ENCODE data around the gene RNASE13. TPM values are rescaled to one million over a fixed set of nuclear protein-coding genes. Genes with fewer than 3 reads are reported as not detected.

The RNASE13 gene
- total and polyA plus RNA-seq, 5 experiments from 2014 or later = not detected

- H3K36me3 Mint-ChIP-seq = no peaks in the 10 kb centered on the region
- H3K4me1 Mint-ChIP-seq = peaks cover 20 to 39% (median 36%) of the 10 kb centered on the region in 4 donors
- no peak for ATAC-seq
- no peak for DNase-seq
- H3K27me3 Mint-ChIP-seq = peaks cover 27 to 66% (median 46%) of the 10 kb centered on the region in 5 donors
- peak overlapping the region; percentile 71 to 91 (median 84) for H3K4me3 Mint-ChIP-seq
- POLR2A ChIA-PET = interaction anchor here (0.6 to 2.3 kb wide), 6 partner anchors 9 to 404 kb away, joined by 3 to 8 read pairs (median 4); no protein-coding TSS in a partner anchor
- no peaks in the 10 kb centered on the region for H3K9me3 Mint-ChIP-seq
- H3K27ac Mint-ChIP-seq = peak overlapping the region in 4 of 10 donors; percentile 47 to 85 (median 72)
Observed at GRCh38 chr14:21072031-21072473, 37.4 kb upstream of the RNASE13 start.

- H3K27ac Mint-ChIP-seq = peak overlapping the region in 7 of 10 donors; percentile 59 to 92 (median 85)
- DNase-seq (peak in 6 of 10 donors; percentile 13 to 46 (median 29)), ATAC-seq (peak; percentile 35 to 46)
- H3K36me3 Mint-ChIP-seq = no peaks in the 10 kb centered on the region
- POLR2A ChIA-PET = interaction anchor here (0.6 to 2.3 kb wide), 8 partner anchors 10 to 405 kb away, joined by 3 to 16 read pairs (median 4); no protein-coding TSS in a partner anchor
- H3K9me3 Mint-ChIP-seq = no peaks in the 10 kb centered on the region
- peaks cover 33 to 72% (median 50%) of the 10 kb centered on the region in 5 donors for H3K27me3 Mint-ChIP-seq
- H3K4me3 Mint-ChIP-seq = peak overlapping the region; percentile 71 to 91 (median 84)
- peaks cover 20 to 39% (median 36%) of the 10 kb centered on the region in 4 donors for H3K4me1 Mint-ChIP-seq
Observed at GRCh38 chr14:21071225-21072030, 36.8 kb upstream of the RNASE13 start.

DNA sequence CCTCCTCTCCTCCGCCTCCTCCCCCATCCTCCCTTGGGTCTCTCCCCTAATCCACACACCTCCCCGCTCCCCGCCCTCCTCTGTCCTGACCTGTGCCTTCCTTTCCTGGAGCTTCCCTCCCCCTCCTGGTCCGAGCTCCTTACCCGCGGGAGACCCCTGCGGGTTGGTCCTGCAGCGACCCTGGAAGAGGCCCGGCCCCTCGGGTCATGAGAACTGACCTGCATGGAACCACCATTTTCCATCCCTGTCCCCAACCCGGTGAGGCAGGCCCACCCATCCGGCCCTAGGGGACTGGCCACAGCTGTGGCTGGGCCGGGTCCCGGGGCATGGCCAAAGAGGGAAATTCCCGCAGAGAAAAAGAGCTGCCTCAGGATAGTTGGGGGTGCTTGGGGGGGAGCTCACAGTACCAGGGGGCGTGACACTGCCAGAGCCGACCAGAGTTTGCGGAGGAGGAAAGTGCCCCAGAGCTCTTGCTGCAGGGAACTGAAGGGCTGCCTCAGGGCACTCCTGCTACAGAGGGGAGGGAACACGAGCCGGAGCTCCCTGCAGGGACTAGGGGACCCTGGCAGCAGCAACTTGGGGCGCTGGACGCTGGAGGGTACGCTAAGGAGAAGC, 36.1 kb upstream of the RNASE13 start:
- H3K4me3 Mint-ChIP-seq = peak overlapping the region; percentile 71 to 91 (median 84)
- DNase-seq = peak in 6 of 10 donors; percentile 16 to 40 (median 34)
- peak overlapping the region in 7 of 10 donors; percentile 30 to 92 (median 85) for H3K27ac Mint-ChIP-seq
- peaks cover 35 to 79% (median 55%) of the 10 kb centered on the region in 5 donors for H3K27me3 Mint-ChIP-seq
- H3K36me3 Mint-ChIP-seq = no peaks in the 10 kb centered on the region
- peak; percentile 48 to 50 for ATAC-seq
- H3K9me3 Mint-ChIP-seq = no peaks in the 10 kb centered on the region
- POLR2A ChIA-PET = interaction anchor here (0.6 to 2.3 kb wide), 7 partner anchors 11 to 123 kb away, joined by 4 to 16 read pairs (median 6); no protein-coding TSS in a partner anchor
- H3K4me1 Mint-ChIP-seq = peaks cover 20 to 39% (median 36%) of the 10 kb centered on the region in 4 donors

DNA sequence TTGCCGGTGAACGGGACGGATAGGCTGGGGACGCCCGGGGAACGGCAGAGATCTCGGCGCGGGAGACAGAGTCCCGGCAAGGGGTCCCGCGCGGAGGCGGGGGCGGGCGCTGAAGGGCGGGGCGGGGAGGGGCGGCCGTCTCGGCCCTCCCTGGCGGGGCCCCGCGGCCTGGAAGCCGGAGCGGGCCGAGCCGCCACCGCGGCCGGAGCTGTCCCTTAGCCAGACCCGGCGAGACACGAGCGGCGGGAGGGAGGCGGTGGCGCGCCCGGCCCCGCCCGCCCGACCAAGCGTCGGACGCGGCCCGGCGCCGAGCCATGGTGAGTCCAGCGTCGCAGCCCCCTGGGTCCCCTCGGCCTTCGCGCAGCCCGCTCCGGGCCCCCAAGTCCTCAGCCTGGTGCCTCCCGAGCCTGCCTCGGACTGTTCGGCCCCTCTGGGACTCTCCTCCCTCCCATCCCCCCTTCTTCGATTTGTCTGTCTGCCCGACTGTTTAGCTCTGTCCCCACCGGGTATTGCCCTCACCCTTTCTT, 35.5 kb upstream of the RNASE13 start, which contains the start of gene ARHGEF40:
Gene ARHGEF40, plus strand, starts transcription at position 222 of the 527 bp plus-strand sequence. Its CDS starts 93 bp downstream, at position 315.
- Mint-ChIP-seq H3K4me1 (peaks cover 20 to 39% (median 36%) of the 10 kb centered on the region in 4 donors), H3K36me3 (no peaks in the 10 kb centered on the region), H3K27me3 (peaks cover 40 to 85% (median 61%) of the 10 kb centered on the region in 5 donors), H3K9me3 (no peaks in the 10 kb centered on the region), H3K4me3 (peak within 1 kb of the TSS; percentile 76 to 91 (median 85)), H3K27ac (peak within 1 kb of the TSS in 8 of 10 donors; percentile 11 to 95 (median 85))
- peak; percentile 11 to 19 for ATAC-seq
- POLR2A ChIA-PET = interaction anchor here (0.6 to 2.3 kb wide), 6 partner anchors 18 to 123 kb away, joined by 4 to 16 read pairs (median 7); no protein-coding TSS in a partner anchor
- peak in 5 of 10 donors; percentile 14 to 36 (median 24) for DNase-seq

GRCh38 chr14:21069388-21070082, 34.9 kb upstream of the RNASE13 start:
- Mint-ChIP-seq H3K9me3 (no peaks in the 10 kb centered on the region), H3K4me3 (peak overlapping the region; percentile 72 to 88 (median 83)), H3K4me1 (peaks cover 20 to 39% (median 36%) of the 10 kb centered on the region in 4 donors), H3K27me3 (peaks cover 42 to 89% (median 63%) of the 10 kb centered on the region in 5 donors), H3K36me3 (no peaks in the 10 kb centered on the region), H3K27ac (peak overlapping the region in 8 of 10 donors; percentile 11 to 95 (median 80))
- peak in 4 of 10 donors; percentile 24 to 33 (median 26) for DNase-seq
- POLR2A ChIA-PET = interaction anchor here (1.1 to 2.3 kb wide), 6 partner anchors 18 to 36 kb away, joined by 3 to 16 read pairs (median 8); partner anchors contain the start of gene ZNF219
- ATAC-seq = peak; percentile 5 to 16

- Mint-ChIP-seq H3K27me3 (peaks cover 44 to 94% (median 63%) of the 10 kb centered on the region in 5 donors), H3K27ac (peak overlapping the region in 9 of 10 donors; percentile 11 to 95 (median 78)), H3K4me3 (peak overlapping the region; percentile 76 to 88 (median 83)), H3K9me3 (no peaks in the 10 kb centered on the region), H3K4me1 (peaks cover 20 to 39% (median 36%) of the 10 kb centered on the region in 4 donors), H3K36me3 (no peaks in the 10 kb centered on the region)
- DNase-seq (peak; percentile 27 to 84 (median 58)), ATAC-seq (peak; percentile 63 to 65)
- POLR2A ChIA-PET = interaction anchor here (0.5 to 1.5 kb wide), 4 partner anchors 24 to 414 kb away, joined by 3 to 13 read pairs (median 4); partner anchors contain the start of gene ZNF219
Observed at GRCh38 chr14:21068521-21069387, 34.1 kb upstream of the RNASE13 start.

GRCh38 chr14:21066882-21067502, 32.4 kb upstream of the RNASE13 start:
- ATAC-seq (no peak), DNase-seq (peak in 2 of 10 donors; percentile 22 to 23)
- Mint-ChIP-seq H3K27me3 (peaks cover 37 to 94% (median 64%) of the 10 kb centered on the region in 5 donors), H3K9me3 (no peaks in the 10 kb centered on the region), H3K36me3 (no peaks in the 10 kb centered on the region), H3K27ac (no peak overlapping the region), H3K4me1 (peaks cover 20 to 34% (median 32%) of the 10 kb centered on the region in 4 donors), H3K4me3 (no peak overlapping the region)
- POLR2A ChIA-PET = interaction anchor here (0.6 to 2.6 kb wide), 3 partner anchors 21 to 149 kb away, joined by 3 to 10 read pairs (median 4); no protein-coding TSS in a partner anchor

GRCh38 chr14:21063479-21063878, 28.9 kb upstream of the RNASE13 start:
- POLR2A ChIA-PET = no interaction called here
- H3K27ac Mint-ChIP-seq = no peak overlapping the region
- peaks cover 35 to 80% (median 57%) of the 10 kb centered on the region in 5 donors for H3K27me3 Mint-ChIP-seq
- DNase-seq (no peak), ATAC-seq (no peak)
- no peaks in the 10 kb centered on the region for H3K36me3 Mint-ChIP-seq
- no peaks in the 10 kb centered on the region for H3K9me3 Mint-ChIP-seq
- H3K4me3 Mint-ChIP-seq = no peak overlapping the region
- peaks cover 1 to 3% (median 2%) of the 10 kb centered on the region in 4 donors for H3K4me1 Mint-ChIP-seq

DNA sequence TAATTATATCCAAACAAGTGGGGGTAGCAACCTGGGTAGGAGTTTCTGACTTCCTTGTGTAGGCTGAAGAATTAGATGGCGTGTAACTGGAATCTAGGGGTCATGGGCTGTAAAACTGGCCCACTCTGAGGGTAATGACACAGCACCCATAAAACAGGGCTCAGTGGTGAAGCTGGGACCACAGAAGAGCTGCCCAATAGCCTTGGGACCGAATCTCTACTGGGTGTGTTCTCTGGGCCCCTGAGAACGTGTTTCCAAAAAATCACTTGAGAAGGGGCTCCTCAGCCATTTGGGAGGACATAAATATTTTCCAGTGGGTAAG, 26.7 kb upstream of the RNASE13 start:
- ATAC-seq (no peak), DNase-seq (no peak)
- Mint-ChIP-seq H3K36me3 (no peaks in the 10 kb centered on the region), H3K4me1 (no peaks in the 10 kb centered on the region), H3K27me3 (peaks cover 27 to 58% (median 45%) of the 10 kb centered on the region in 5 donors), H3K9me3 (no peaks in the 10 kb centered on the region), H3K27ac (peak overlapping the region in 1 of 10 donors; percentile 67), H3K4me3 (no peak overlapping the region)
- POLR2A ChIA-PET = no interaction called here

GRCh38 chr14:21060614-21061346, 26.2 kb upstream of the RNASE13 start:
- H3K4me1 Mint-ChIP-seq = no peaks in the 10 kb centered on the region
- peaks cover 25 to 53% (median 40%) of the 10 kb centered on the region in 5 donors for H3K27me3 Mint-ChIP-seq
- no peaks in the 10 kb centered on the region for H3K36me3 Mint-ChIP-seq
- no peak overlapping the region for H3K4me3 Mint-ChIP-seq
- ATAC-seq = no peak
- POLR2A ChIA-PET = no interaction called here
- peak overlapping the region in 1 of 10 donors; percentile 13 for H3K27ac Mint-ChIP-seq
- no peaks in the 10 kb centered on the region for H3K9me3 Mint-ChIP-seq
- DNase-seq = no peak
